MM.1S (cell line): Measurements from ENCODE around the gene ANP32B.

ENCODE experiments used
- EZH2 ChIP-seq: fragments of 300-600 bp; sonication (generic); optimal IDR thresholded peaks from 2 replicates; pipeline ENCODE3; 2017; ENCODE audit warnings: low read depth, mild to moderate bottlenecking, antibody characterized with exemption, low read length, mixed read lengths
- EZH2phosphoT487 ChIP-seq: fragments of 300-600 bp; sonication (generic); IDR thresholded peaks from 2 replicates; pipeline ENCODE4 v1.6.1; 2018; ENCODE audit warnings: antibody characterized with exemption, low read length
- TF ChIP-seq, protein P1 (sequence below): fragments of 300-600 bp; sonication (generic); IDR thresholded peaks from 2 replicates; pipeline ENCODE4 v1.5.1; 2016; ENCODE audit warnings: antibody characterized with exemption, low read length, mixed read lengths

DNA sequence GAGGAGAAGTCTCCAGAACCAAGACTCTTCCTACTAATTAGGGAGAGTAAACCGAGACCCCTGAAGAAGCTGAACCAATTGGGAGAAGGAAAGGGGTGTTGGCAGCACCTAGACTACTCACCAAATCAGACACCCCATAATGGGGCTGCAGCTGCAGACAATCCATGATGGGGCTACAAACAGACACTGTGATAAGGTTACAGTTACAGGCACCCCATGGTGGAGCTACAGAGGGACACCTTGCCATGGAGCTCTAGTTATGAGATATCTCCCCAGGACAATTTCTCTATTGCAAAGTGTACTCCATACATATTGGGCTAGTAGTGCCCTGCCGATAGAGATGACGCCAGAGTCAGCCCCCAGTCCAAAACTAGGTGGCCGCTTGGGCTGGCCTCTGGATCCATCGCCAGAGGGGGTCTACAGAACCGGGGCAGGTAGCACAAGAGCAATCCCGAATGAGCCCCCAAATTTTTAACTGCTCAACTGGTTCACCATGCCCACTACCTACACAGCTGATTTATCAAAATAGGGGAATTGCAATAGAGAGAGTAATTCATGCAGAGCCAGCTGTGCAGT, 71.3 kb downstream of the ANP32B start:
- TF ChIP-seq, protein P1, sequence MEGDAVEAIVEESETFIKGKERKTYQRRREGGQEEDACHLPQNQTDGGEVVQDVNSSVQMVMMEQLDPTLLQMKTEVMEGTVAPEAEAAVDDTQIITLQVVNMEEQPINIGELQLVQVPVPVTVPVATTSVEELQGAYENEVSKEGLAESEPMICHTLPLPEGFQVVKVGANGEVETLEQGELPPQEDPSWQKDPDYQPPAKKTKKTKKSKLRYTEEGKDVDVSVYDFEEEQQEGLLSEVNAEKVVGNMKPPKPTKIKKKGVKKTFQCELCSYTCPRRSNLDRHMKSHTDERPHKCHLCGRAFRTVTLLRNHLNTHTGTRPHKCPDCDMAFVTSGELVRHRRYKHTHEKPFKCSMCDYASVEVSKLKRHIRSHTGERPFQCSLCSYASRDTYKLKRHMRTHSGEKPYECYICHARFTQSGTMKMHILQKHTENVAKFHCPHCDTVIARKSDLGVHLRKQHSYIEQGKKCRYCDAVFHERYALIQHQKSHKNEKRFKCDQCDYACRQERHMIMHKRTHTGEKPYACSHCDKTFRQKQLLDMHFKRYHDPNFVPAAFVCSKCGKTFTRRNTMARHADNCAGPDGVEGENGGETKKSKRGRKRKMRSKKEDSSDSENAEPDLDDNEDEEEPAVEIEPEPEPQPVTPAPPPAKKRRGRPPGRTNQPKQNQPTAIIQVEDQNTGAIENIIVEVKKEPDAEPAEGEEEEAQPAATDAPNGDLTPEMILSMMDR = no peak
- TF ChIP-seq EZH2 = no peak
- no peak for TF ChIP-seq EZH2phosphoT487
